HepG2 (cell line): ENCODE data around the gene ACACB. TPM values are rescaled to one million over a fixed set of nuclear protein-coding genes. Genes with fewer than 3 reads are reported as not detected.

Experiments used
- ATAC-seq: fragments of 200-7000 bp; cut with Tn5 transposase; 3 replicates; pipeline ENCODE4 v1.9.1; 2020; ENCODE audit warnings: mild to moderate bottlenecking, moderate library complexity
- BruUV-seq: library from RNA; stranded (reverse); fragments of 400-500 nt; replicated peaks from 2 replicates; lab custom pipeline; 2021; lab: Mats Ljungman, UMichigan
- CTCF ChIA-PET: fragments of 300-600 bp; formaldehyde crosslinking; extraction: SDS; loops from one replicate; lab custom pipeline; 2021; ENCODE audit warnings: low total read pairs, inconsistent platforms, low intra/inter-chr PET ratio; lab: Yijun Ruan, JAX
- POLR2A ChIA-PET: fragments of 350-600 bp; sonication (Branson Sonifier 250); formaldehyde crosslinking; loops from one replicate; lab custom pipeline; 2020; ENCODE audit warnings: antibody characterized with exemption, inconsistent platforms; lab: Yijun Ruan, JAX
- DNase-seq: peaks from one replicate; pipeline ENCODE4 v3.0.0-alpha.2; 2015; ENCODE audit warnings: low spot score
- FAIRE-seq: peaks from 3 replicates; lab custom pipeline; 2011; peaks lifted over from hg19 to GRCh38; lab: Jason Lieb, UNC
- H2AFZ ChIP-seq: one replicate; pipeline ENCODE4 v1.6.1; 2011; ENCODE audit warnings: low read length, inconsistent platforms
- H3K27ac ChIP-seq: fragments of 300-600 bp; 3 replicates; pipeline ENCODE4 v1.8.0; 2011; ENCODE audit warnings: mixed run types, mild to moderate bottlenecking, mixed read lengths, low read length, inconsistent platforms; ENCODE audit not compliant: insufficient read depth; ENCODE audit errors: extremely low read length
- H3K27me3 ChIP-seq, 2 experiments: fragments of 200-600 bp in 1 of 2; 2 replicates in 1 of 2; 3 replicates in 1 of 2; pipeline versions ENCODE4 v1.6.0 to v1.8.0; 2011; ENCODE audit warnings: low read length in 2 of 2, mild to moderate bottlenecking in 2 of 2, moderate library complexity in 2 of 2, inconsistent platforms in 1 of 2; ENCODE audit not compliant: insufficient read depth in 2 of 2, control insufficient read depth in 1 of 2
- H3K36me3 ChIP-seq, 2 experiments: fragments of 200-600 bp in 1 of 2; replicated peaks in 1 of 2; 2 replicates in 1 of 2; 3 replicates in 1 of 2; pipeline versions ENCODE4 v1.5.1 to v1.8.0; 2011; ENCODE audit warnings: low read length in 2 of 2, inconsistent platforms in 1 of 2; ENCODE audit not compliant: insufficient read depth in 2 of 2, control insufficient read depth in 1 of 2
- H3K4me1 ChIP-seq: 2 replicates; pipeline ENCODE4 v1.5.1; 2012; ENCODE audit warnings: low read length, inconsistent platforms; ENCODE audit not compliant: insufficient read depth
- H3K4me2 ChIP-seq: 2 replicates; pipeline ENCODE4 v1.6.0; 2011; ENCODE audit warnings: low read depth, low read length, inconsistent platforms
- H3K4me3 ChIP-seq, 3 experiments: fragments of 200-600 bp in 1 of 3; sonication (generic), shearing (Covaris generic) in 1 of 3; replicated peaks in 1 of 3; 2 replicates each; pipeline ENCODE4 v1.5.1; 2011 to 2016; ENCODE audit warnings: low read length in 3 of 3, inconsistent platforms in 2 of 3, low read depth in 2 of 3, mild to moderate bottlenecking in 2 of 3, control low read depth in 1 of 3, mixed read lengths in 1 of 3; ENCODE audit not compliant: insufficient read depth in 1 of 3
- H3K79me2 ChIP-seq: one replicate; pipeline ENCODE4 v1.6.1; 2011; ENCODE audit warnings: low read length, inconsistent platforms; ENCODE audit not compliant: insufficient read depth
- H3K9ac ChIP-seq: 2 replicates; pipeline ENCODE4 v1.6.0; 2011; ENCODE audit warnings: mild to moderate bottlenecking, low read depth, low read length, inconsistent platforms; ENCODE audit not compliant: insufficient read depth
- H3K9me3 ChIP-seq: 2 replicates; pipeline ENCODE4 v1.5.1; 2012; ENCODE audit warnings: mild to moderate bottlenecking, low read length
- H4K20me1 ChIP-seq: 2 replicates; pipeline ENCODE4 v1.6.0; 2011; ENCODE audit warnings: inconsistent platforms, mild to moderate bottlenecking, low read length, moderate library complexity; ENCODE audit not compliant: insufficient read depth
- CBX2 ChIP-seq, 2 experiments: fragments of 200-600 bp in 1 of 2; sonication (generic); formaldehyde crosslinking in 1 of 2; IDR thresholded peaks; 2 replicates each; pipeline versions ENCODE4 v1.7.0 to v1.8.1; 2018 to 2022; ENCODE audit warnings: low read depth in 2 of 2, low read length in 1 of 2, mild to moderate bottlenecking in 1 of 2, missing genetic modification reagents in 1 of 2
- GPN1 ChIP-seq: sonication (generic); formaldehyde crosslinking; IDR thresholded peaks from 2 replicates; pipeline ENCODE4 v1.5.1; 2020; ENCODE audit warnings: missing genetic modification reagents, borderline replicate concordance
- MAFG ChIP-seq: sonication (generic); formaldehyde crosslinking; IDR thresholded peaks from 2 replicates; pipeline ENCODE4 v1.5.1; 2020; ENCODE audit warnings: mild to moderate bottlenecking, missing genetic modification reagents
- SAP130 ChIP-seq: IDR thresholded peaks from 2 replicates; pipeline ENCODE4 v1.6.1; 2016; ENCODE audit warnings: low read depth
- ZMYM3 ChIP-seq: sonication (generic); formaldehyde crosslinking; IDR thresholded peaks from 2 replicates; pipeline ENCODE4 v1.5.1; 2020; ENCODE audit warnings: mild to moderate bottlenecking, missing genetic modification reagents
- ZNF468 ChIP-seq: sonication (generic); formaldehyde crosslinking; IDR thresholded peaks from 2 replicates; pipeline ENCODE4 v1.8.0; 2022; ENCODE audit warnings: mild to moderate bottlenecking, moderate library complexity, missing genetic modification reagents
- ZNF629 ChIP-seq: sonication (generic); formaldehyde crosslinking; conservative IDR thresholded peaks from 2 replicates; pipeline ENCODE4 v1.5.0; 2020; ENCODE audit warnings: missing genetic modification reagents
- WGBS: methylation state at CpG from one replicate; pipeline ENCODE4 v1.1.6; 2017; ENCODE audit warnings: low lambda C conversion rate; 5-methylcytosine and 5-hydroxymethylcytosine counted together
- in situ Hi-C: cut with HindIII; loops from 2 replicates; pipeline ENCODE4 v1.10.0; 2017; ENCODE audit warnings: low pct_unique_long_range_greater_than_20kb; ENCODE audit not compliant: extremely low pct_ligation_motif_present
- intact Hi-C: fragments of 100-400 bp; cut with micrococcal nuclease; formaldehyde crosslinking; loops from one replicate; pipeline ENCODE4 v1.10.0; 2022; ENCODE audit not compliant: unreplicated experiment
- polyA plus RNA-seq, 8 experiments: library from polyadenylated mRNA; depleted of rRNA in 3 of 8; stranded (reverse) in 7 of 8; unstranded in 1 of 8; fragments of >200 nt; fragmentation: Illumina TruSeq in 4 of 8; extraction: Trizol in 4 of 8; gene quantifications; 2 replicates each; pipeline versions ENCODE4 v1.2.1 to v1.2.3, GENCODE V29; 2011 to 2016; ENCODE audit warnings: low read depth in 4 of 8, missing spikeins in 1 of 8, mixed read lengths in 1 of 8; ENCODE audit not compliant: insufficient read depth in 1 of 8
- total RNA-seq, 5 experiments: library from RNA; depleted of rRNA; stranded (reverse); fragments of >200 nt; fragmentation: Illumina TruSeq; extraction: Trizol; gene quantifications; 2 replicates each; pipeline ENCODE4 v1.2.3, GENCODE V29; 2016; ENCODE audit warnings: low read depth in 1 of 5
- TF ChIP-seq, protein P1 (sequence below): sonication (generic); formaldehyde crosslinking; IDR thresholded peaks from 2 replicates; pipeline ENCODE4 v1.8.1; 2023; ENCODE audit warnings: mild to moderate bottlenecking, moderate library complexity, missing genetic modification reagents
- TF ChIP-seq, protein P2 (sequence below): sonication (generic); formaldehyde crosslinking; IDR thresholded peaks from 2 replicates; pipeline ENCODE4 v1.4.0; 2020; ENCODE audit warnings: missing genetic modification reagents, low read depth, mild to moderate bottlenecking, borderline replicate concordance

Gene ACACB
- total and polyA plus RNA-seq, 2 of the 13 experiments (the other 11 are each of a cell fraction or from before 2014, with no cell fraction given): 6.2 to 8.6 TPM

DNA sequence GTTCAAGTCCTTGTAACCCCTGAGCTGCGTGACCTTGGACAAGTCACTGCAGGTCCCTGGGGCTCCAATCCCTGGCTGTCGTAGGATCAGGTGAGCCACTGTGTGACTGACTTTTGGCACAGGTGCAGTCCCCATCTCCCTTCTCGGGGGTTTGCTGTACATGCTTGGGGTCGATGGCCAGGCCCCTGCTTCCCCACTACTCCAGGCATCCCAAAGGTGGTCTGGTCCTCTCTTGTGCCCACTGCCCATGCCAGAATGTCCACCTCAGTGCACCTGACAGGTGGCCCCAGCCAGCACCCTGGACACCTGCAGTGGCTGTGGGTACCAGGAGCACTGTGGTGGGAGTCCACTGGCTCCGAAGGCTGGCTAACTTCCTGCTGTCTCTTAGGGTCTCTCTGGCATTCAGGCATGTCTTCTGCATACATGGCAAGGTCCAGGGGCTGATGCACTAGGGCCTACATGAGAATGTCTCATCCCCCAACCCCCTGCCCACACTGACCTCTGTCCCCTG lies 178.0 kb downstream of the ACACB start:
- TF ChIP-seq, protein P1, sequence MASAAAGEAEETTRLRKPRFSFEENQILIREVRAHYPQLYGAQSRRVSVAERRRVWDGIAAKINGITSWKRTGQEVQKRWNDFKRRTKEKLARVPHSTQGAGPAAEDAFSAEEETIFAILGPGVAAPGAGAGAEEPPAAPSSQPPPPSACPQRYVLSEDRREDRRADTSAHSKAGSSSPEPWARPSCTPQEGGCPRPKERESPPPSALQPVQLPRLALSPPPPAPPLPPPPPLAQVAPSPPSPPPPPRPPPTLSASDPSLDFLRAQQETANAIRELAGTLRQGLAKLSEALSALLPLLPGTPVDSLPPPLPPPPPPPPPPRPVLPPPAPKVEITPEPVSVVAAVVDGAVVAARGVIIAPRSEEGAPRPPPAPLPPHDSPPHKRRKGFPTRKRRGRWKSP (CRISPR knock-in tag): no peak
- no peak for TF ChIP-seq GPN1 (CRISPR knock-in tag)
- TF ChIP-seq, protein P2, sequence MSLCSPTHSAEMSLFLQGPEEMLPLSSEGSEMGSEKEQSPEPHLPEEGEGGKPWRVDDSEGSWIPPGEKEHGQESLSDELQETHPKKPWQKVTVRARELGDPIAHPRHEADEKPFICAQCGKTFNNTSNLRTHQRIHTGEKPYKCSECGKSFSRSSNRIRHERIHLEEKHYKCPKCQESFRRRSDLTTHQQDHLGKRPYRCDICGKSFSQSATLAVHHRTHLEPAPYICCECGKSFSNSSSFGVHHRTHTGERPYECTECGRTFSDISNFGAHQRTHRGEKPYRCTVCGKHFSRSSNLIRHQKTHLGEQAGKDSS (CRISPR knock-in tag): peak; percentile 91; the same call in 1 of the 2 replicates
- TF ChIP-seq ZMYM3 (CRISPR knock-in tag): 0 out of 2 replicates have a peak, but pooled peaks have one; percentile 36
- H2AFZ ChIP-seq: no peak overlapping the region
- DNase-seq (no peak), ATAC-seq (no peak), FAIRE-seq (no peak)
- no peaks in the 10 kb centered on the region for H3K36me3 ChIP-seq
- H3K27me3 ChIP-seq: peaks cover 0 to 4% of the 10 kb centered on the region in 2 experiments; a peak in 1 of 5 replicates
- ChIA-PET POLR2A (no interaction called here), CTCF (no interaction called here)
- no TSS peak for BruUV-seq
- intact Hi-C loops: no loop called here
- H3K9ac ChIP-seq: no peak overlapping the region
- no peak overlapping the region for H3K4me3 ChIP-seq
- peaks cover 7% of the 10 kb centered on the region for H3K4me1 ChIP-seq
- no peaks in the 10 kb centered on the region for H3K79me2 ChIP-seq
- in situ Hi-C loops: no loop called here
- no peaks in the 10 kb centered on the region for H4K20me1 ChIP-seq
- H3K4me2 ChIP-seq: no peak overlapping the region
- H3K27ac ChIP-seq: no peak overlapping the region
- H3K9me3 ChIP-seq: no peaks in the 10 kb centered on the region
- WGBS: 28% methylated on average over 3 of the region's 5 CpGs

DNA sequence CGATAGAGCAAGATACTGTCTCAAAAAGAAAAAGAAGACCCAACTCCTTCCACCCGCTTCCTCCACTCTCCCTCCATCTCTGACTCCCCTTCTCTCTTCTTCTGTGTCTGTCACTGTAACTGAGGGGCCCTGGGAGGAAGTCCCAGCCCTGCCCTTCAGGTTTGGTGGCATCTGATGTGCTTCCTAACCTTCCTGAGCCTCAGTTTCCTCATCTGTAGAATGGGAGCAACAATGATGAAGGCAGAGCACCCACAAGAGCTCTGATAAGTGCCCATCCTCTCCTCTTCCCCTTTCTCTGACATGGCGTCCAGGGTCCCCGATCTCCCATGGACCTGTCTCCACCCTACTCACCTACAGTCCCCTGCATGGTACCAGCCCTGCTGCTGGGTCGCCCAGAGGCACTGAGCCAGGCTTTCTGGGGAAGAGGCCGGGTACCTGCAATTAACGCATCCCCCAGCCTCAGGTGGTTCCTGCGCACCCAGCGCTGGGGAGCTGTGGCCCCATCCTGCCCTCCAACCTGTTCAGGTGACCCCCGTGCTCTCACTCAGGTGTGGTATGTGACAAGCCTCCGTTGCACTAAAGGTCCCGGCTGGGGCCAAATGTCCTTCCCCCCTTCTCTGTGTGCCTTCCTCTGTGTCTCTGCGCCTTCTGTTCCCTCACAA lies 179.5 kb downstream of the ACACB start:
- H4K20me1 ChIP-seq: no peaks in the 10 kb centered on the region
- CTCF ChIA-PET: no interaction called here
- no peak overlapping the region for H3K4me2 ChIP-seq
- intact Hi-C loops: no loop called here
- no TSS peak for BruUV-seq
- no peaks in the 10 kb centered on the region for H3K79me2 ChIP-seq
- WGBS: 70% methylated on average over 13 of the region's 13 CpGs
- POLR2A ChIA-PET: no interaction called here
- FAIRE-seq (no peak), ATAC-seq (no peak), DNase-seq (no peak)
- H3K36me3 ChIP-seq: no peaks in the 10 kb centered on the region
- H3K9me3 ChIP-seq: no peaks in the 10 kb centered on the region
- H3K4me3 ChIP-seq: no peak overlapping the region
- H2AFZ ChIP-seq: no peak overlapping the region
- peaks cover 7% of the 10 kb centered on the region for H3K4me1 ChIP-seq
- H3K27me3 ChIP-seq: peaks cover 0 to 4% of the 10 kb centered on the region in 2 experiments; a peak in 1 of 5 replicates
- no peak overlapping the region for H3K27ac ChIP-seq
- H3K9ac ChIP-seq: no peak overlapping the region
- in situ Hi-C loops: no loop called here
- peak; percentile 86 for TF ChIP-seq ZNF629 (CRISPR knock-in tag)
- no peak for TF ChIP-seq CBX2 (IDR thresholded peaks at IDR 0.05; ENCODE audit: low read depth, low read length)
- TF ChIP-seq CBX2 (CRISPR knock-in tag; IDR thresholded peaks at IDR 0.05; ENCODE audit: low read depth): no peak
- no peak for TF ChIP-seq SAP130
- no peak for TF ChIP-seq MAFG (CRISPR knock-in tag)
- no peak for TF ChIP-seq ZNF468 (CRISPR knock-in tag)
